ENCODE measurements around the gene LCE1C.

- TF ChIP-seq CTCF (IDR thresholded peaks at IDR 0.05) (no peak), POLR2AphosphoS5 (IDR thresholded peaks at IDR 0.05) (no peak), POLR2A (IDR thresholded peaks at IDR 0.05) (no peak)
These were observed 5.2 kb upstream of the LCE1C start, which contains the start of gene LCE1B for GRCh38 chr1:152811671-152812070.

Measured in stomach (tissue), 4 donors.